Stimulated activated effector memory CD8-positive, alpha-beta T cell treated with anti-CD3 and anti-CD28 coated beads, Interleukin-12 subunit alpha, Interleukin-12 subunit beta, amount 100 ng/mL, for 72 hours (primary cell): Measurements from ENCODE around the gene POFUT2.

ENCODE experiments used
- ATAC-seq: fragments of 150-1000 bp; cut with Tn5 transposase; 2 replicates; pipeline ENCODE4 v1.10.0; 2021
- DNase-seq, 2 donors: peaks; one replicate each; pipeline ENCODE4 v3.0.0; 2021 to 2022; ENCODE audit warnings: low spot score in 2 of 2
- H3K27ac Mint-ChIP-seq: one replicate; pipeline ENCODE4 v1.8.0; 2022; ENCODE audit warnings: mild to moderate bottlenecking, mixed read lengths
- H3K36me3 Mint-ChIP-seq: one replicate; pipeline ENCODE4 v1.8.0; 2022; ENCODE audit warnings: mild to moderate bottlenecking, mixed read lengths
- H3K4me1 Mint-ChIP-seq: one replicate; pipeline ENCODE4 v1.8.0; 2022; ENCODE audit warnings: mixed read lengths
- H3K4me3 Mint-ChIP-seq: one replicate; pipeline ENCODE4 v1.8.0; 2022; ENCODE audit warnings: mild to moderate bottlenecking, mixed read lengths
- H3K9me3 Mint-ChIP-seq: one replicate; pipeline ENCODE4 v1.8.0; 2022; ENCODE audit warnings: mixed read lengths

POFUT2 gene

GRCh38 chr21:45297869-45298268, 10.2 kb upstream of the POFUT2 start:
- Mint-ChIP-seq H3K9me3 (no peaks in the 10 kb centered on the region), H3K36me3 (no peaks in the 10 kb centered on the region), H3K4me1 (peaks cover 5% of the 10 kb centered on the region), H3K4me3 (no peak overlapping the region), H3K27ac (no peak overlapping the region)
- ATAC-seq (no peak), DNase-seq (no peak)

DNA sequence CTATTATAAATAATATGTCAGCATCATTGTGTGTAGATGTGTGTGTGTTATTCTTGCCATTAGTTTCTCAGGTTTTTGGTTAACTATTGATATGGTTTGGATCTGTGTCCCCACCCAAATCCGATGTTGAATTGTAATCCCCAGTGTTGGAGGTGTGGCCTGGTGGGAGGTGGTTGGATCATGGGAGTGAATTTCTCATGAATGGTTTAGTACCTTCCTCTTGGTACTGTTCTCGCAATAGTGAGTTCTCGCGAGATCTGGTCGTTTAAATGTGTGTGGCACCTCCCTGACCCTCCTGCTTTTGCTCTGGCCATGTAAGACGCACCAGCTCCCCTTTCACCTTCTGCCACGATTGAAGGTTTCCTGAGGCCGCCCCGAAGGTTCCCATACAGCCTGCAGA, 9.6 kb upstream of the POFUT2 start:
- Mint-ChIP-seq H3K9me3 (no peaks in the 10 kb centered on the region), H3K4me1 (peaks cover 10% of the 10 kb centered on the region), H3K36me3 (no peaks in the 10 kb centered on the region), H3K27ac (no peak overlapping the region), H3K4me3 (no peak overlapping the region)
- no peak for DNase-seq
- ATAC-seq, result no peak

GRCh38 chr21:45296638-45297037, 8.9 kb upstream of the POFUT2 start:
- H3K4me1 Mint-ChIP-seq, result peaks cover 12% of the 10 kb centered on the region
- ATAC-seq (no peak), DNase-seq (no peak)
- no peak overlapping the region for H3K4me3 Mint-ChIP-seq
- H3K27ac Mint-ChIP-seq, result no peak overlapping the region
- H3K36me3 Mint-ChIP-seq, result no peaks in the 10 kb centered on the region
- H3K9me3 Mint-ChIP-seq, result no peaks in the 10 kb centered on the region

DNA sequence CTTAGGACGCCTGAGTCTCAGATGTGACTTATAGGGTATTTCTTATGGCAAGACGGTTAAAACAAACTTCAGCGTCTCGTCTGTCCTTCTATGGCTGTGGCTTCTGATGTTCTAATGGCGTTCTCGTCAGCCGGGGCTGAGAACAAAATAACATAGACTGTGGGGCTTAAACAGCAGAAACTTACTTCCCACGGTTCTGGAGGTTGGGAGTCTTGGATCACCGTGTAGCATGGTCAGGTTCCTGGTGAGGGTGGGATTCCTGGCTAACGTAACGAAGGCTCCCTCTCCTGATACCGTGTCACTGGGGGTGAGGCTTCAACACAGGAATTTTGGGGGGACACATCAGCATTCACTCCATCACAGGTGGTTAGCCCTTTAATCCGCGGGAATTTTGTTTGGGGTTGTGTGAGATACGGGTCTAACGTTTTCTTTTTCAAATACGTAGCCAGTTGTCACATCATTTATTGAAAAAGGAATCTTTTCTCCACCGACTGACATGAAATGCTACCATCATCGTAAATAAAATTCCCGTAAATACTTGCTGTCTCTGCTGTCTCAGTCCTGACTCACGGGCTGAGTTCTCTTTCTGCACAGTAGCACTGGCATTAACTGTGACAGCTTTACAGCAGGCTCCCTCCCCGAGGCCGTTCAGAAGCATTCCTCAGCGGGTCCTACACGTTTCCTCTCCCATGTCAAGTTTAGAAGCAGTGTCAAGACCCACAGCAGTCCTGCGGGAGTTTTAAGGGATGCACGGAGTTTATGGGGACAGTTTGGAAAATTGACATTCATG, 8.1 kb upstream of the POFUT2 start:
- Mint-ChIP-seq H3K36me3 (no peaks in the 10 kb centered on the region), H3K27ac (no peak overlapping the region), H3K4me1 (peaks cover 12% of the 10 kb centered on the region), H3K9me3 (no peaks in the 10 kb centered on the region), H3K4me3 (no peak overlapping the region)
- no peak for ATAC-seq
- no peak for DNase-seq

DNA sequence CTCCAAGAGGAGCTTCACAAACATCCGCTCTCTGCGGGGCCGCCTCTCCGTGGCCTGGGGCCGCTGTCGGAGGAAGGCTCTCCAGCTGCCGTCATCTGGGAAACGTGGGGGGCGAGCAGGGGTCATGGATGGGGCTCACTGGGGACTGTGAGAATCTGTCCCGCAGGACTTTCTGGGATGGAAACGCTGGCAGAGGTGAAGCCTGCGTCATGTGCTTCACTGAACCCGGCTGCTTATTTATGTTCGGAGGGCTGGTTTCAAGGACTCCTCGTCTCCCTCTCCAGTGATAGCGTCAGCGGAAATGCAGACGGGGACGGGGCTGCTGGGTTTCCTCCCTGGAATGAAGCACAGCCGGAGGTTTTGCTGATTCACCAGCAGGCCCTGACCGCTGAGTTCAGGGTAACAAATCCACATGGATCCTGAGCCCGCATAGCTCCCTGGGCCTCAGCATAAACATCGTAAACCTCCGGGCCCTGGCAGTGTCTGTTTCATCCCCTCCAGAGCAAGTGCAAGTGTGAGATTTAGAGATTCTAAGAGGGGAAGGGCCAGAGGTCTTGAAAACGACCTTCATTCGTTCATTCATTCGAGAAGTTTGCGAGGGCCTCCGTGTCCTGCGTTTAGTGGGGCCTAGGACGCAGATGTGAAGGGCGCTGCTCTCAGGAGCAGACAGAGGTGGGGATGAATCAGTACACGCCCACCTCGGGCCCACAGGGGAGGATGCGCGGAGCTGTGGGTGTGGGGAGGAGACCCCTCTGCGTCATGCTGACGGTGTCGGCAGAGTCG, 7.0 kb upstream of the POFUT2 start:
- ATAC-seq (no peak), DNase-seq (no peak)
- Mint-ChIP-seq H3K36me3 (no peaks in the 10 kb centered on the region), H3K4me3 (no peak overlapping the region), H3K9me3 (no peaks in the 10 kb centered on the region), H3K27ac (no peak overlapping the region), H3K4me1 (peaks cover 12% of the 10 kb centered on the region)

DNA sequence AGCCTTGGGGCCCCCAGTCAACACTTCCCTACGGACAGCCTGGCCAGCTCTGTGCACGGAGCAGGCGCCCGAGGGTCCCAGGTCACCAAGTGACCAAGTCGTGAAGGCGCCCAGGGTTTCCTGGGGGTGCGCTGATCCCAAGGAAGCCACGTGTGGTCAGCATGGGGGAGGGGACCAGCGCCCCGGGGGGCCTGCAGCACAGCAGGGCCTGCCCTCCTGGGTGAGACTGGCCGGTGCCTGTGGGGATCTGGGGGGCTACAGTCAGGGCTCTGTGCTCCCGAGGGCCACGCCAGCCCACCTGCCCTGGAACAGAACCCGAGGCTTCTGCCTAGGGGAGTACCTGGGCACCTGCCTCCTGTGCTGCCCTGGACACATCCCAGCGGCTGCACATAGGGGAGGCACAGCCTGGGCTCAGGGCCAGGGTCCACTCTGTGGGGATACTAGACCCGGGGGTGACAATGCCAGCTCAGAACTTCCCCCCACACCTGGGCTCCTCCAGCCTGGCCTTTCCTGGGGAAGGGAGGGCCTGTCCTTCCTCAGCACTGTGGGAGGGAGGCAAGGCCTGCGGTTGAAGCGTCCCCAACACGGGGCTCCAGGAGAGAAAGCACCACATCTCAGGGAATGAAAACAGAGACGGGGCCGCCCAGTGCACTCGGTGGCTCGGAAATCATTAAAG, 6.2 kb upstream of the POFUT2 start:
- Mint-ChIP-seq H3K9me3 (no peaks in the 10 kb centered on the region), H3K4me3 (no peak overlapping the region), H3K27ac (no peak overlapping the region), H3K4me1 (peaks cover 12% of the 10 kb centered on the region), H3K36me3 (no peaks in the 10 kb centered on the region)
- no peak for DNase-seq
- ATAC-seq, result no peak

GRCh38 chr21:45293220-45293725, 5.6 kb upstream of the POFUT2 start:
- Mint-ChIP-seq H3K4me3 (peak overlapping the region; percentile 32), H3K27ac (no peak overlapping the region), H3K4me1 (peaks cover 12% of the 10 kb centered on the region), H3K36me3 (no peaks in the 10 kb centered on the region), H3K9me3 (no peaks in the 10 kb centered on the region)
- ATAC-seq, result no peak
- DNase-seq, result no peak

GRCh38 chr21:45292399-45293219, 4.9 kb upstream of the POFUT2 start:
- DNase-seq (peak; percentile 65 to 80), ATAC-seq (peak; percentile 72)
- Mint-ChIP-seq H3K27ac (peak overlapping the region; percentile 76), H3K9me3 (no peaks in the 10 kb centered on the region), H3K4me1 (peaks cover 12% of the 10 kb centered on the region), H3K36me3 (peaks cover 5% of the 10 kb centered on the region), H3K4me3 (peak overlapping the region; percentile 32)

- peaks cover 12% of the 10 kb centered on the region for H3K4me1 Mint-ChIP-seq
- no peak for ATAC-seq
- DNase-seq, result no peak
- H3K27ac Mint-ChIP-seq, result peak overlapping the region; percentile 76
- H3K4me3 Mint-ChIP-seq, result peak overlapping the region; percentile 32
- H3K9me3 Mint-ChIP-seq, result no peaks in the 10 kb centered on the region
- peaks cover 6% of the 10 kb centered on the region for H3K36me3 Mint-ChIP-seq
These were observed 4.1 kb upstream of the POFUT2 start for GRCh38 chr21:45291613-45292398.

GRCh38 chr21:45290948-45291612, 3.4 kb upstream of the POFUT2 start:
- ATAC-seq (no peak), DNase-seq (peak in 1 of 2 donors; percentile 43)
- no peak overlapping the region for H3K27ac Mint-ChIP-seq
- no peaks in the 10 kb centered on the region for H3K9me3 Mint-ChIP-seq
- no peak overlapping the region for H3K4me3 Mint-ChIP-seq
- peaks cover 12% of the 10 kb centered on the region for H3K4me1 Mint-ChIP-seq
- peaks cover 6% of the 10 kb centered on the region for H3K36me3 Mint-ChIP-seq

- ATAC-seq, result no peak
- Mint-ChIP-seq H3K9me3 (no peaks in the 10 kb centered on the region), H3K27ac (peak overlapping the region; percentile 34), H3K4me3 (no peak overlapping the region), H3K36me3 (peaks cover 15% of the 10 kb centered on the region), H3K4me1 (peaks cover 21% of the 10 kb centered on the region)
- DNase-seq, result no peak
These were observed 2.2 kb upstream of the POFUT2 start for GRCh38 chr21:45289655-45290515.

DNA sequence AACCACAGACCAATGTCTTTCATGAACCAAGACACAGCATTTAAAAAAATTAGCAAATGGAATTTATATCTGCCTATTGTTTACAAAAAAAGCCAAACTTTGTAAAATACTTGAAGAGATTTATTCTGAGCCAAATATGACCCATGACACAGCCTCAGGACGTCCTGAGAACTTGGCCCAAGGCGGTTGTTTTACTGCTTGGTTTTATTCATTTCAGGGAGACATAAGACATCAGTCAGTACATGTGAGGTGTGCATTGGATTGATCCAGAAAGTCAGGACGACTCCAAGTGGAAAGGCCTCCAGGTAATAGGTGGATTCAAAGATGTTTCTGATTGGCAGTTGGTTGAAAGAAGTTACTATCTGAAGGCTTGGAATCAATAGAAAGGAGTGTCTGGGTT, 1.4 kb upstream of the POFUT2 start:
- Mint-ChIP-seq H3K9me3 (no peaks in the 10 kb centered on the region), H3K4me1 (peaks cover 27% of the 10 kb centered on the region), H3K36me3 (peaks cover 23% of the 10 kb centered on the region), H3K27ac (no peak overlapping the region), H3K4me3 (peak overlapping the region; percentile 79)
- ATAC-seq, result no peak
- no peak for DNase-seq

DNA sequence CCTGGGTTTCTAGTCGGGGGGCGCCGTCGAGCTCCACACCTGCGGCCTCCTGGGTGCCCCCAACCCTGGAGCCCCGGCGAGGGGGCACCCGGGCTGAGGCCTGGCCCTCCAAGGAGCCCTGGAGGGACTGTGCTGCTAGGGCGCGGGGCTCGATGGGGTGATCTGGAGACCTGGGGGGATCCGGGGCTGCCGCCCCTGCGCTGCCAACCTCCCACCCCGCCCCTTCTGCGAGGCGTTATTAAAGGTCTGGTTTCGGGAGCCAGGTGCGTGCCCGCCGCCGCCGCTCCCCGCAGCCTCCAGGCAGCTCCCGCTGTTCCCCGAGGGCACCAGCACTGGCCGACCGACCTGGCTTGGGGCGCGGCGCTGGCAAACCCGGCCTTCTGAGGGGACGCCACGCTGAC, 746 bp upstream of the POFUT2 start:
- DNase-seq (no peak), ATAC-seq (no peak)
- H3K4me1 Mint-ChIP-seq, result peaks cover 27% of the 10 kb centered on the region
- H3K4me3 Mint-ChIP-seq, result peak overlapping the region; percentile 79
- H3K9me3 Mint-ChIP-seq, result no peaks in the 10 kb centered on the region
- H3K36me3 Mint-ChIP-seq, result peaks cover 27% of the 10 kb centered on the region
- no peak overlapping the region for H3K27ac Mint-ChIP-seq
